SK-N-SH treated with all-trans-retinoic acid at 6 μM for 48 hours (cell line): ENCODE data around the gene RENBP.

Experiments
- TCF4 ChIP-seq: fragments of 250-450 bp; sonication (Bioruptor Pico); IDR thresholded peaks from 2 replicates; pipeline ENCODE4 v1.8.0; 2021; ENCODE audit warnings: mild to moderate bottlenecking, moderate library complexity, borderline replicate concordance
- TOX ChIP-seq: fragments of 250-450 bp; sonication (Bioruptor Pico); IDR thresholded peaks from 2 replicates; pipeline ENCODE4 v1.8.0; 2021; ENCODE audit warnings: mild to moderate bottlenecking, moderate library complexity, borderline replicate concordance
- ZC3H10 ChIP-seq: fragments of 250-450 bp; sonication (Bioruptor Pico); IDR thresholded peaks from 2 replicates; pipeline ENCODE4 v1.5.1; 2021; ENCODE audit warnings: mild to moderate bottlenecking, moderate library complexity
- ZFP3 ChIP-seq: fragments of 250-450 bp; sonication (Bioruptor Pico); IDR thresholded peaks from 2 replicates; pipeline ENCODE4 v1.5.0; 2020; ENCODE audit warnings: mild to moderate bottlenecking, moderate library complexity
- ZNF565 ChIP-seq: fragments of 450-650 bp; formaldehyde crosslinking; conservative IDR thresholded peaks from 2 replicates; pipeline ENCODE4 v1.5.0; 2020; ENCODE audit warnings: low read depth, mild to moderate bottlenecking, moderate library complexity
- ZNF70 ChIP-seq: fragments of 450-650 bp; formaldehyde crosslinking; IDR thresholded peaks from 2 replicates; pipeline ENCODE4 v1.5.0; 2020; ENCODE audit warnings: mild to moderate bottlenecking, moderate library complexity
- ZNF8 ChIP-seq: fragments of 450-650 bp; formaldehyde crosslinking; IDR thresholded peaks from 2 replicates; pipeline ENCODE4 v1.5.0; 2020; ENCODE audit warnings: mild to moderate bottlenecking, moderate library complexity
- TF ChIP-seq, protein P1 (sequence below): fragments of 250-450 bp; sonication (Bioruptor Pico); IDR thresholded peaks from 2 replicates; pipeline ENCODE4 v1.8.0; 2021; ENCODE audit warnings: low read depth, mild to moderate bottlenecking, moderate library complexity, borderline replicate concordance
- TF ChIP-seq, protein P2 (sequence below): fragments of 250-450 bp; sonication (Bioruptor Pico); IDR thresholded peaks from 2 replicates; pipeline ENCODE4 v1.5.1; 2020; ENCODE audit warnings: low read depth, mild to moderate bottlenecking, moderate library complexity
- TF ChIP-seq, protein P3 (sequence below): fragments of 250-450 bp; sonication (Bioruptor Pico); IDR thresholded peaks from 2 replicates; pipeline ENCODE4 v1.5.1; 2021; ENCODE audit warnings: mild to moderate bottlenecking, moderate library complexity

DNA sequence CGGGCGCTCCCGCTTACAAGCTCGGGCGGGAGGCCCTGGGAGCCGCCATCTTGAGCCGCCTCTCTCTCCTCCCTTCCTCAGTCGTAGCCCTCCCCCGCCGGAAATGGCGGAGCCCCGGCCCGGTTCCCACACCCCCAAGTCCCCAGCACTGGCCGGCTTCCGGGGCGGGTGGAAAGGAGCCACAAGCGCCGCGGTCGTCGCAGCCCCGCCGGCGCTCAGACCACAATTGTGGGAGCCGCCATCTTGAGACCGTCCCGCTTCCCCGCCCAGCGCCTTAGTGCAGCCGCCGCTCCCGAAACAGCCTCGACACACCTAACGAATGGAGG lies 26.6 kb upstream of the RENBP start:
- no peak for TF ChIP-seq ZFP3 (CRISPR knock-in tag)
- TF ChIP-seq ZNF70 (CRISPR knock-in tag) = no peak
- TF ChIP-seq ZNF565 = no peak
- TF ChIP-seq ZNF8 (CRISPR knock-in tag) = no peak
- no peak for TF ChIP-seq ZC3H10 (CRISPR knock-in tag)
- TF ChIP-seq TOX (CRISPR knock-in tag) = no peak
- TF ChIP-seq, protein P1, sequence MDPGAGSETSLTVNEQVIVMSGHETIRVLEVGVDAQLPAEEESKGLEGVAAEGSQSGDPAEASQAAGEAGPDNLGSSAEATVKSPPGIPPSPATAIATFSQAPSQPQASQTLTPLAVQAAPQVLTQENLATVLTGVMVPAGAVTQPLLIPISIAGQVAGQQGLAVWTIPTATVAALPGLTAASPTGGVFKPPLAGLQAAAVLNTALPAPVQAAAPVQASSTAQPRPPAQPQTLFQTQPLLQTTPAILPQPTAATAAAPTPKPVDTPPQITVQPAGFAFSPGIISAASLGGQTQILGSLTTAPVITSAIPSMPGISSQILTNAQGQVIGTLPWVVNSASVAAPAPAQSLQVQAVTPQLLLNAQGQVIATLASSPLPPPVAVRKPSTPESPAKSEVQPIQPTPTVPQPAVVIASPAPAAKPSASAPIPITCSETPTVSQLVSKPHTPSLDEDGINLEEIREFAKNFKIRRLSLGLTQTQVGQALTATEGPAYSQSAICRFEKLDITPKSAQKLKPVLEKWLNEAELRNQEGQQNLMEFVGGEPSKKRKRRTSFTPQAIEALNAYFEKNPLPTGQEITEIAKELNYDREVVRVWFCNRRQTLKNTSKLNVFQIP (CRISPR knock-in tag) = no peak
- TF ChIP-seq, protein P2, sequence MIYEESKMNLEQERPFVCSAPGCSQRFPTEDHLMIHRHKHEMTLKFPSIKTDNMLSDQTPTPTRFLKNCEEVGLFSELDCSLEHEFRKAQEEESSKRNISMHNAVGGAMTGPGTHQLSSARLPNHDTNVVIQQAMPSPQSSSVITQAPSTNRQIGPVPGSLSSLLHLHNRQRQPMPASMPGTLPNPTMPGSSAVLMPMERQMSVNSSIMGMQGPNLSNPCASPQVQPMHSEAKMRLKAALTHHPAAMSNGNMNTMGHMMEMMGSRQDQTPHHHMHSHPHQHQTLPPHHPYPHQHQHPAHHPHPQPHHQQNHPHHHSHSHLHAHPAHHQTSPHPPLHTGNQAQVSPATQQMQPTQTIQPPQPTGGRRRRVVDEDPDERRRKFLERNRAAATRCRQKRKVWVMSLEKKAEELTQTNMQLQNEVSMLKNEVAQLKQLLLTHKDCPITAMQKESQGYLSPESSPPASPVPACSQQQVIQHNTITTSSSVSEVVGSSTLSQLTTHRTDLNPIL (CRISPR knock-in tag) = no peak
- TF ChIP-seq, protein P3, sequence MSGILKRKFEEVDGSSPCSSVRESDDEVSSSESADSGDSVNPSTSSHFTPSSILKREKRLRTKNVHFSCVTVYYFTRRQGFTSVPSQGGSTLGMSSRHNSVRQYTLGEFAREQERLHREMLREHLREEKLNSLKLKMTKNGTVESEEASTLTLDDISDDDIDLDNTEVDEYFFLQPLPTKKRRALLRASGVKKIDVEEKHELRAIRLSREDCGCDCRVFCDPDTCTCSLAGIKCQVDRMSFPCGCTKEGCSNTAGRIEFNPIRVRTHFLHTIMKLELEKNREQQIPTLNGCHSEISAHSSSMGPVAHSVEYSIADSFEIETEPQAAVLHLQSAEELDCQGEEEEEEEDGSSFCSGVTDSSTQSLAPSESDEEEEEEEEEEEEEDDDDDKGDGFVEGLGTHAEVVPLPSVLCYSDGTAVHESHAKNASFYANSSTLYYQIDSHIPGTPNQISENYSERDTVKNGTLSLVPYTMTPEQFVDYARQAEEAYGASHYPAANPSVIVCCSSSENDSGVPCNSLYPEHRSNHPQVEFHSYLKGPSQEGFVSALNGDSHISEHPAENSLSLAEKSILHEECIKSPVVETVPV (CRISPR knock-in tag) = no peak
- no peak for TF ChIP-seq TCF4
